ENCODE measurements around the gene DLG3.

Gene DLG3

DNA sequence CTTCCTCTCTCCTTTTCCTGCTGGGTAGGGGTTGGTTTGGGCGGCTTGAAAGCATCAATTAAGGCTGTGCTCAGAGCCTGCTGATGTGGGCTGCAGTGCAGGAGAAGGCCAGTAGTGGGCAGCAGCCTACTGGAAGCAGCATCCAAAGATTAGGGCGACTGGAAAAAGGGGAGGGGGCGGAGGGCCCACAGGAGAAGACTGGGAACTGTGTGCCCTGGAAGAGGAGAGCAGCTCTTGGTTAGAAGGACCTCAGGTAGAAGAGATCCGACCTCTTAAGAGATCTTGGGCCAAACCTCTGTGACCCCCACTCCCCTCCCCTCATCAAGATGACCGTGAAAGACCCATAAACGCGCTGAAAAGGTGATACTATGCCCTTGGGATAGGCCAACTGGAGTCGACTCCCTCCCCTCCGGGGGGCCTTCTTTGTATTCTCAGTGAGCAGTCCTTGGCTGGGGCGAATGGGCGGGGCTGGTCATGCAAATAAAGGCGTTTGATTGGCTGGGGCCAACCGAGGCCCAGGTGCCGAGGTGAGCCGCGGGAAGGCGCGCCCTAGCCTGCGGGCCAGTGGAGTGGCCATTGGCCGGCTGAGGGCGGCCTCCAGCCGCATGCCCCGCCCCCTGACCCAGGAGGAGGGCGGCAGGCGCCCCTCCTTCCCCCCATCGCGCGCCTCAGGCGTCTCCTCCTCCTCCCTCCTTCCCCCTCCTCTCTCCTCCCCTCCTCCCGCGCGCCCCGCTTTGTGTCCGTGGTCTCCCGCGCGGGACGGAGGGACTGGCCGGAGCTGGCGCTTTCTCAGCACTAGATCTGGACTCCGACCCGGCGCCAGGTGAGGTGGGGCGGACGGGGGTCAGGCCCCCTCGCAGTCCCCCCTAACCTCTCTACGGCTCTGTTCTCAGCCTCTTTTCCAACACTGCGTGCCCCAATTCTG lies 10.1 kb downstream of the DLG3 start:
- Histone ChIP-seq H3K36me3 (ENCODE audit: control insufficient read depth, insufficient read depth, low read length) (peaks cover 5% of the 10 kb centered on the region), H3K9me3 (ENCODE audit: control insufficient read depth, insufficient read depth, low read length) (peaks cover 22% of the 10 kb centered on the region), H3K27me3 (ENCODE audit: control insufficient read depth, insufficient read depth, low read length) (no peaks in the 10 kb centered on the region), H3K4me3 (ENCODE audit: low read depth, low read length) (peak overlapping the region; percentile 77), H3K9ac (ENCODE audit: low read depth, low read length) (peak overlapping the region; percentile 78), H3K27ac (ENCODE audit: low read depth, low read length) (peak overlapping the region; percentile 92), H3K4me1 (ENCODE audit: control insufficient read depth, insufficient read depth, low read length) (peaks cover 14% of the 10 kb centered on the region; the same call in 1 of the 2 replicates)

DNA sequence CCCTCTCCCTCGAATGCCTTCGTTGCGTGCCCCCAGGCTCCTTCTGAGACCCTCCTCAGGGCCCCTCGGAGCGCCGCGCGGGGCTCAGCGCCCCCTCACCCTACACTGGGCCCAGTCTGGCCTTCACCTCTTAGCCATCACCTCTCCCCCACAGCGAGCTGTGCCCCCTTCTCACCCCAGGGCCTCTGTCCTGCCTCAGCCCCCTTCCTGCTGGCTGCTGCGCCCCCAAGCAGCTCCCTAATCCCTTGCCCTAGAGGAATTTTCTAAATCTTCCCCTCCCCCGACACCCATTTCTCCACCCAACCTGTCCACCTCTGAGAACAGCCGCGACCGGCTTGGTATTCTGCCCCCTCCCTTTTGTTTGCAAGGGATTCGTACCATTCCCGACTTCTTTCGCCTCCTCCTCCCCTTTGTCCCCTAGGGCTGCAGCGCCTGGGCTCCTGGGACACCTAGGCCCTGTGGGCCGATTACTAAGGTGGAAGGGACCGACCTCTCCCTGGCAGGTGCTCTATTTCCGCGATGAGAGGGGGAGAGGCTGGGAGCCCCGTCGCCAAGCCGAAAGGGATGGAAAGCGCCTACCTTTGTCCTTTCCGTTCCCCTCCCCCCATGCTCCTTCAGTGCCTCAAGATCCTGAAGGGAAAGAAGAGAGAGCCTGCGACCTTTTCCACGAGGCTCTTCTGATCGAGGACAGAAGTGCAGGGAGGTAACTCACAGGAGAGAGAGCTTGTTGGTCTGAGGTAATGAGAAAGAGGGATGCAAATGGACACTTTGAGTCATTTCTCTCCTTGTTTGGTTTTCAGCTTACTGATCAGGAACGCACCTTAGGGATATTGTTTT lies 10.9 kb downstream of the DLG3 start:
- peak overlapping the region; percentile 92 for H3K27ac ChIP-seq (ENCODE audit: low read depth, low read length)
- peaks cover 20% of the 10 kb centered on the region for H3K9me3 ChIP-seq (ENCODE audit: control insufficient read depth, insufficient read depth, low read length)
- peaks cover 10% of the 10 kb centered on the region for H3K36me3 ChIP-seq (ENCODE audit: control insufficient read depth, insufficient read depth, low read length)
- H3K9ac ChIP-seq (ENCODE audit: low read depth, low read length): peak overlapping the region; percentile 78
- H3K27me3 ChIP-seq (ENCODE audit: control insufficient read depth, insufficient read depth, low read length): no peaks in the 10 kb centered on the region
- peak overlapping the region; percentile 77 for H3K4me3 ChIP-seq (ENCODE audit: low read depth, low read length)
- peaks cover 14% of the 10 kb centered on the region; the same call in 1 of the 2 replicates for H3K4me1 ChIP-seq (ENCODE audit: control insufficient read depth, insufficient read depth, low read length)

DNA sequence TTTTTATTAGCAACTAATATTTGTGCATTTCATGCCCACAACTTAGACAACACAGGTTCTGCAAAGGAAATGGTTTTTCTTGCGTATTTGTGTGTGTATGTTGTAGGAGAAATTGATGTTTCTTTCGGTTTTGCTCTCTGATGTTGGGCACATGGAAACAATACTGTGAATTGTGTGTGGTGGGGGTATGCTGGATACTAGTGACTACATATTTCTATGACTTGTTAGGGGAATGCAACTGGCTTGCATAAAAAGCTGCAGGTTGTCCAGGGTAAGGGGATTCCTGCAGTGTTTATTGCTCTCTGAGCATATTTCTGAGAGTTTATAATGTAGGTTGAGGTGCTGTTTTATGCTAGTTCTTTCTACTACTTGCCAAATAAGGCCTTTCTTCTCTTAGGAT lies 11.6 kb downstream of the DLG3 start:
- Histone ChIP-seq H3K4me1 (ENCODE audit: control insufficient read depth, insufficient read depth, low read length) (peaks cover 15% of the 10 kb centered on the region; the same call in 1 of the 2 replicates), H3K9ac (ENCODE audit: low read depth, low read length) (peak overlapping the region; percentile 78), H3K9me3 (ENCODE audit: control insufficient read depth, insufficient read depth, low read length) (peaks cover 20% of the 10 kb centered on the region), H3K27me3 (ENCODE audit: control insufficient read depth, insufficient read depth, low read length) (no peaks in the 10 kb centered on the region), H3K27ac (ENCODE audit: low read depth, low read length) (peak overlapping the region; percentile 92), H3K36me3 (ENCODE audit: control insufficient read depth, insufficient read depth, low read length) (peaks cover 17% of the 10 kb centered on the region), H3K4me3 (ENCODE audit: low read depth, low read length) (peak overlapping the region; percentile 77)

DNA sequence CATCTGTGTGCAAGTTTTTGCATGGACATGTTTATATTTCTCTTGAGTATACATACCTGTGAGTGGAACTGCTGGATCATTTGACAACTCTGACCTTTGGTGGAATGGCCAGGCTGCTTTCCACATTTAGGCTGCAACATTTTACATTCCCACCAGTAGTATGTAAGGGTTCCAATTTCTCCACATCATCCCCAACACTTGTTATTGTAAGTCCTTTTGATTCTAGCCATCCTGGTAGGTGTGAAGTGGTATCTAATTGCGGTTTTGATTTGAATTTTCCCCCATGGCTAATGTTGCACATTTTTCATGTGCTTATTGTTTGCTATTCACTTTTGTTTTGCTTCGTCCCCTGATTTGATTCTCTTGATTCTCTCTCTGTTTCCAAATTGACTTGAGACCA lies 16.4 kb downstream of the DLG3 start:
- peaks cover 19% of the 10 kb centered on the region for H3K36me3 ChIP-seq (ENCODE audit: control insufficient read depth, insufficient read depth, low read length)
- no peak overlapping the region for H3K9ac ChIP-seq (ENCODE audit: low read depth, low read length)
- H3K4me1 ChIP-seq (ENCODE audit: control insufficient read depth, insufficient read depth, low read length): peaks cover 3% of the 10 kb centered on the region; the same call in 1 of the 2 replicates
- H3K9me3 ChIP-seq (ENCODE audit: control insufficient read depth, insufficient read depth, low read length): peaks cover 24% of the 10 kb centered on the region
- no peak overlapping the region for H3K27ac ChIP-seq (ENCODE audit: low read depth, low read length)
- H3K4me3 ChIP-seq (ENCODE audit: low read depth, low read length): no peak overlapping the region
- H3K27me3 ChIP-seq (ENCODE audit: control insufficient read depth, insufficient read depth, low read length): no peaks in the 10 kb centered on the region

DNA sequence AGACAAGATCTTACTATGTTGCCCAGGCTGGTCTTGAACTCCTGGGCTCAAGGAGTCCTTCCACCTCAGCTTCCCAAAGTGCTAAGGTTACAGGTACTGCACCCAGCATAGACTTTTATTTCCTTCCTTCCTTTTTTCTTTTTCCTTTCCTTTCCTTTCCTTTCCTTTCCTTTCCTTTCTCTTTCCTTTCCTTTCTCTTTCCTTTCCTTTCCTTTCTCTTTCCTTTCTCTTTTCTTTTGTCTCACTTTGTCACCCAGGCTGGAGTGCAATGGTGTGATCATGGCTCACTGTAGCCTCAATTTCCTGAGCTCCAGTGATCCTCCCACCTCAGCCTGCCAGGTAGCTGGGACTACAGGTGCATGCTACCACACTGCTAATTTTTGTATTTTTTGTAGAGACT lies 19.4 kb downstream of the DLG3 start:
- H3K27me3 ChIP-seq (ENCODE audit: control insufficient read depth, insufficient read depth, low read length): no peaks in the 10 kb centered on the region
- H3K9ac ChIP-seq (ENCODE audit: low read depth, low read length): no peak overlapping the region
- H3K27ac ChIP-seq (ENCODE audit: low read depth, low read length): no peak overlapping the region
- H3K4me3 ChIP-seq (ENCODE audit: low read depth, low read length): no peak overlapping the region
- H3K9me3 ChIP-seq (ENCODE audit: control insufficient read depth, insufficient read depth, low read length): peaks cover 25% of the 10 kb centered on the region; the same call in 1 of the 2 replicates
- H3K36me3 ChIP-seq (ENCODE audit: control insufficient read depth, insufficient read depth, low read length): peaks cover 19% of the 10 kb centered on the region
- H3K4me1 ChIP-seq (ENCODE audit: control insufficient read depth, insufficient read depth, low read length): peaks cover 3% of the 10 kb centered on the region; the same call in 1 of the 2 replicates

DNA sequence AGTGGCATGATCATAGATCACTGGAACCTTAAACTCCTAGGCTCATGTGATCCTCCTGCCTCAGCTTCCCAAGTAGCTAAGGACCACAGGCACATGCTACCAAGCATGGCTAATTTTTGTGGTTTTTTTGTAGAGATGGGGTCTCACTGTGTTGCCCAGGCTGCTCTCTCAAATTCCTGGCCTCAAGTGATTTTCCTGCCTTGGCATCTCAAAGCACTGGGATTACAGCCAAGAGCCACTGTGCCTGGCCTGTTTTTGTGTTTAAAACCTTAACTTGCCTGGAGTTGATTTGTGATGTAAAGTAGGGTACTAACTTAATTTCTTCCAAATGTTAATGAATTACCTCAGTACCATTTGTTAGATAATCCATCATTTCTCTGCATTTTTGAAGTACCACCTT lies 22.3 kb downstream of the DLG3 start:
- H3K4me1 ChIP-seq (ENCODE audit: control insufficient read depth, insufficient read depth, low read length): no peaks in the 10 kb centered on the region
- 0 out of 2 replicates have a peak, but pooled peaks cover 2% of the 10 kb centered on the region for H3K36me3 ChIP-seq (ENCODE audit: control insufficient read depth, insufficient read depth, low read length)
- H3K9ac ChIP-seq (ENCODE audit: low read depth, low read length): no peak overlapping the region
- H3K9me3 ChIP-seq (ENCODE audit: control insufficient read depth, insufficient read depth, low read length): peaks cover 28% of the 10 kb centered on the region
- no peaks in the 10 kb centered on the region for H3K27me3 ChIP-seq (ENCODE audit: control insufficient read depth, insufficient read depth, low read length)
- no peak overlapping the region for H3K4me3 ChIP-seq (ENCODE audit: low read depth, low read length)
- H3K27ac ChIP-seq (ENCODE audit: low read depth, low read length): no peak overlapping the region

DNA sequence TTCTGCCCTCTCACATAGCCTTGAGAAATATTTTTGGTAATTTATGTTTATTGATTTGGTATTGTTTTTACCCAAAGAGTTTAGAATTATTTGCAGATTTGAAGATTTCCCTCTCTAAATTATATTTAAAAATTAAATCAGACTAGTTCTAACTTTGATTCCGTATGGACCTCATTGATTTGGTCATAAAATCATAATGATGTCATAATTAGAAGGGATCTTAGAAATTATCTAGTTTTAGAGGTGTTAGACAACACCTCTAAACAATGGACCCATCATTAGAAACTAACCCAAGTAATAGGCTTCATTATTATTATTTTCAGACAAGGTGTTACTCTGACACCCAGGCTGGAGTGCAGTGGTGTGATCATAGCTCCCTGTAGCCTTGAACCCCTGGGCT lies 24.1 kb downstream of the DLG3 start:
- Histone ChIP-seq H3K9me3 (ENCODE audit: control insufficient read depth, insufficient read depth, low read length) (peaks cover 31% of the 10 kb centered on the region), H3K27ac (ENCODE audit: low read depth, low read length) (no peak overlapping the region), H3K9ac (ENCODE audit: low read depth, low read length) (no peak overlapping the region), H3K4me3 (ENCODE audit: low read depth, low read length) (no peak overlapping the region), H3K36me3 (ENCODE audit: control insufficient read depth, insufficient read depth, low read length) (no peaks in the 10 kb centered on the region), H3K4me1 (ENCODE audit: control insufficient read depth, insufficient read depth, low read length) (peaks cover 5% of the 10 kb centered on the region; the same call in 1 of the 2 replicates), H3K27me3 (ENCODE audit: control insufficient read depth, insufficient read depth, low read length) (no peaks in the 10 kb centered on the region)

DNA sequence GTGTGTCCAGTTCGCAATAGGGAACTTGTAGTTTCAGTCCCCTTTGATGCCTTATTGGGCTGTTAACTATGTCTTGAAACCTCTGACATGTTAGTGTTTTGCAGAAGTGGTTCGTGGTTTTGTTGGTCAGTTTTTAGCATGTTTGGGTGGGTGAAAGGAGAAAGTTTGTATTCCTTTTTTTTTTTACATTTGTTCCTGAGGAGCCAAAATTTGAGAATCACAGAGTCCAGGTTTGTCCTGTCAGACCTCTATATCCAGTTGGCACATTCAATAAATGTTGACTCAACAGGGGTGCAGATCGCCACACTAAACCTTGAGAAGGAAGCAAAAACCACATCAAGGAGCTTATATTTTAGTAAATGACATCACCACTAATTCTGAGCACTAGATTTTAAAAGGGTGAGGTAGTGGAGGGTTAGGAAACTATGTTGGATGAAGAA lies 26.2 kb downstream of the DLG3 start:
- Histone ChIP-seq H3K9ac (ENCODE audit: low read depth, low read length) (no peak overlapping the region), H3K36me3 (ENCODE audit: control insufficient read depth, insufficient read depth, low read length) (no peaks in the 10 kb centered on the region), H3K27ac (ENCODE audit: low read depth, low read length) (no peak overlapping the region), H3K4me1 (ENCODE audit: control insufficient read depth, insufficient read depth, low read length) (peaks cover 11% of the 10 kb centered on the region), H3K9me3 (ENCODE audit: control insufficient read depth, insufficient read depth, low read length) (peaks cover 27% of the 10 kb centered on the region), H3K27me3 (ENCODE audit: control insufficient read depth, insufficient read depth, low read length) (no peaks in the 10 kb centered on the region), H3K4me3 (ENCODE audit: low read depth, low read length) (no peak overlapping the region)

DNA sequence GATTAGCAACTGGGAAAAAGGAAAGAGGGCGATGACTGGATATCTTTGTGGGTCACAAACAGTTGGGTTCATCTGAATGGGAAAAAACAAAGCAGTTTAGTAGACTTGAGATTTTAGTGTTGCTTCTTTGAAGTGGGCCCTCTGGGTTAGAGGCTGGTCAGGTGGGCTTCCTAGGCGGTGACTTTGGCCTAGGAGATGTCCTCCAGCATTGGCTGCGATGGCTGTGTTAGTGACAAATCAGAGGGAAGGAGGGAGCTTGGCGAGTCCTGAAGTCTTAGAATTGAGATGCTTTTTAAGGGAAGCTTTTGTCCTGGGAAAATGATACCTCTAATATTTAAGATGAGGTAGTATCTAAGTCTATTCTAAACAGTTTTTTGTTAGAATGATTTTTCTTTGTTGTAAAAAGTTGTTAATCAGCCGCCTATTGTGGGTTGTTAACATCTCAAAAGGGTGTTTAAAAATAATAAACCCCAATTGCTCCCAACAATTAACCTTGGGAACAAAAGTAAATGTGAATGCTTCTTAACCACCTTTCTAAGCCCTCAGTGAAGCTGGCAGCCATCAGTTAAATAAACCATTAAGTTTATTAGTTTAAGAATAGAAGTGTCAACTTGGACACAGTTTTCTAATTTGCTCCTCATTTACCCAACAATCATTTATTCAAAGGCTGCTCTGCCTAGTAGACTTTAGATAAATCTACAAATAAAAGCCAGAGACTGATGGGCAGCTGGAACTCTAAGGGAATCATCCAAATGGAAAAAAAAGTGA lies 31.7 kb downstream of the DLG3 start:
- Histone ChIP-seq H3K4me3 (ENCODE audit: low read depth, low read length) (peak overlapping the region; percentile 39), H3K36me3 (ENCODE audit: control insufficient read depth, insufficient read depth, low read length) (peaks cover 7% of the 10 kb centered on the region), H3K4me1 (ENCODE audit: control insufficient read depth, insufficient read depth, low read length) (peaks cover 54% of the 10 kb centered on the region), H3K9ac (ENCODE audit: low read depth, low read length) (no peak overlapping the region), H3K27ac (ENCODE audit: low read depth, low read length) (peak overlapping the region; percentile 89), H3K27me3 (ENCODE audit: control insufficient read depth, insufficient read depth, low read length) (no peaks in the 10 kb centered on the region), H3K9me3 (ENCODE audit: control insufficient read depth, insufficient read depth, low read length) (peaks cover 15% of the 10 kb centered on the region)

DNA sequence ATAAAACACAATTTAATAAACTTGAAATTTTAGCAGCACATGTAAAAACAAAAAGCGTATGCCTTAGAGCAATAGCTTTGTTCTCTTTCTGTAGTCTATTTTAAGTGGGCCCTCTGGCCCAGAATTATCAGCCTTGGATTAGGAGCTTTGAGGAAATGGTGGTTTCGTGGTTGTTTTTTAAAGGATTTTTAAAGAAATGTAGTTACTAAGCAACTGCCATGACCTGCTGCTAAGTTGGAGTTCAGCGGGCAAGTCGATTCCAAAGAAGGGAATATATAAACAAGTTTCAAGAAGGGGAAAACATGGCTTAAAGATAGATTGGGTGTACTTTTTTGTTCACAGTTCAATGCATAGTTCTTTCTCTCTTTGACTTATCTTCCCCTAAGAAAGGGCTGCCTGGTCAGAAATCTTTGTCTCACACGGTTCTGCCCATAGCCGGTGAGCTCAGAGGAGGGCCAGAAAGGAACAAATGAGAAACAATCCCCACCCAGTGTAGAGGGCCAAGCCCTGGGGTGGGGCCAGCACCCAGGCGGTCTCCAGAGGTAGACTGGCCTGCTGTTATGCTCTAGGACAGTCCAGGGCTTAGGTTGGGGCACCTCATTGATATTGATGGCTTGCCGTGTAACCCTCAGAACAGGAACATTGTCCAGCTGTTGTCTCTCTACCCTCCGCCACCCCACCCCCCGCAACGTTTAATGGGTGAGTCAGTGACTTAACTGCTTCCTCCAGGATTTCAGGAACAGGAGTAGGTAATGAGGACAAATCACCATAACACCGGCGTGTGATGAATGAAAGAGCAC lies 32.5 kb downstream of the DLG3 start:
- peaks cover 62% of the 10 kb centered on the region for H3K4me1 ChIP-seq (ENCODE audit: control insufficient read depth, insufficient read depth, low read length)
- no peaks in the 10 kb centered on the region for H3K27me3 ChIP-seq (ENCODE audit: control insufficient read depth, insufficient read depth, low read length)
- H3K27ac ChIP-seq (ENCODE audit: low read depth, low read length): peak overlapping the region; percentile 89
- H3K4me3 ChIP-seq (ENCODE audit: low read depth, low read length): peak overlapping the region; percentile 39
- peaks cover 19% of the 10 kb centered on the region for H3K9me3 ChIP-seq (ENCODE audit: control insufficient read depth, insufficient read depth, low read length)
- H3K9ac ChIP-seq (ENCODE audit: low read depth, low read length): peak overlapping the region; percentile 26; the same call in 1 of the 2 replicates
- H3K36me3 ChIP-seq (ENCODE audit: control insufficient read depth, insufficient read depth, low read length): peaks cover 15% of the 10 kb centered on the region
